ENCODE measurements around the gene SFTPD.
"Not testable (repeated sequence)": the region's sequence is repeated elsewhere in the genome, so short reads cannot be mapped to it uniquely, and the experiment has no call there.

Gene SFTPD

GRCh38 chr10:79925614-79926013 is 23.3 kb downstream of the SFTPD start:
- DNase-seq (ENCODE audit: low spot score) = no peak

DNA sequence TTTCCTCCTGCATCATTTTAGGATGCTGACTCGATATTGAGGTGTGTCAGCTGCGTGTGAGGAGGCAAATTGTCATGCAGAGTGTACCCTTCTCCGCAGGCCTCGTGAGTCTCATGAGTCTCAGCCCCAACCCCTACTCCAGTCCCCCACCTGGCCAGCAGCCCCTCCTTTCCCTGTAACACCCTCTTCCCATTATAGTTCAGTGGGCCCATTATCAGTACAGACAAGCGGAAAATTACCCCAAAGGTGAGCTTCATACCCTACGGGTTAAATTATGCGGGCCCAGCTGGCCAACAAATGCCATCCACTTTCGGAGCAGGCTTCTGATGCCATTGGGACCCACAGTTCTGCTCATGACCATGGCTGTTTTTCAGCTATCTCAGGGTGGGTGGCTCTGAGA is 25.2 kb downstream of the SFTPD start:
- peak; percentile 1 for DNase-seq (ENCODE audit: low spot score)

- no peak for DNase-seq (ENCODE audit: low spot score)
Measured at GRCh38 chr10:79923145-79923544, 25.8 kb downstream of the SFTPD start.

DNA sequence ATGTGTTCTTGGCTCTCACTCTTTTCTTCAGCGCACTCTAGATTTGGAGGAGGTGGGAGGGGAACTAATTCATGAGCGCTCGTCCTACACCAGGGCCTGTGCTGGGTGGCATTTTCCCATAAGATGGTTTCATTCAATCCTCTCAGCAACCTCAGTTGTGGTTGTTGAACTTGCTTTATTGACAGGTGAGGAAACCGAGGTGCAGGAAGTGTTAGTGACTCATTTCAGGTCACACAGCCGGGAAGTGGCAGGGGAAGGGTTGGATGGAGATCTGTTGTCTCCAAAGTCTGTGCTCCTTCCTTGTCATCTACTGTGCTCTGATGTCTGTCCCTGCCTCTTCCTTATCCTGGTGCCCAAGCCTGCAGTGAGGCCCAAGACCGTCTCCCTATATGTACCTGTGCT is 26.9 kb downstream of the SFTPD start:
- DNase-seq (ENCODE audit: low spot score) = not testable (repeated sequence)

- DNase-seq (ENCODE audit: low spot score) = not testable (repeated sequence)
Measured at GRCh38 chr10:79915838-79916237, 33.1 kb downstream of the SFTPD start.

DNA sequence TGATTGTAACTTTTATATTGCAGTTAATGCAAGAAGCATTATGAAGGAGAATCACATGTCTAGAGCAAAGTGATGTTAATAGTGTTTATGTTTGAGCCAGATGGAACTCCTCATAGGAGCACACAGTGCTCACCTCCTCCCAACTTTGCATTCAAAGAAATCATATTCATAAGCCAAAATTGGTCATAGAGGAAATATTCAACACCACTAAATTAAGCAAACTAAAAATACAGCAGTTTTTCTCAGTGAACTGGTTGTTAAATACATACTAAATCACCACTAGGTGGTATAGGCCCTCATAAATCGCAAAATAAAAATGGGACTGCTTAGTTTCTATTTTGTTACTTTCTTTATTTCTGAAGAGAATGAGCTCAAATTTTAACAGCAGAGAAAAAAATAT is 34.4 kb downstream of the SFTPD start:
- not testable (repeated sequence) for DNase-seq (ENCODE audit: low spot score)

DNA sequence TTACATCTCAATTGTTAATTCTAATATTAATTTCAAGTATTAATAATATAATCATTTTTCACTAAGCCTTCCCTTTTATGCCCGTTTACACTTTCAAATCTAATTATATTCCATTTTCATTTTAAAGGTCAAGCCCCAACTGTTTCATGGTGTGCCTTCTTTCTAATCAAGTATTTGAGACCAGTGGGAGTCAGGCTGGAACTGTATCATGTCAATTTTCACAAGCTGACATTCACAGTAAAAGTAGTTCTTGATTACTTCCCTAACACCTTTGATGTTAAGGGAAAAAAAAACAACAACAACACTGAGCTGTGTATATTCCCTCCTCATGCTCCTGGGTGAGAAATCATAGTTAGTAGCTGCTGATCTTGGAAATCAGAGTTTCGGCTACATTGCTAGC is 38.1 kb downstream of the SFTPD start:
- no peak for DNase-seq (ENCODE audit: low spot score)

GRCh38 chr10:79910344-79910743 is 38.6 kb downstream of the SFTPD start:
- DNase-seq (ENCODE audit: low spot score) = no peak

GRCh38 chr10:79905322-79906314 is 43.3 kb downstream of the SFTPD start:
- DNase-seq (ENCODE audit: low spot score) = no peak

DNA sequence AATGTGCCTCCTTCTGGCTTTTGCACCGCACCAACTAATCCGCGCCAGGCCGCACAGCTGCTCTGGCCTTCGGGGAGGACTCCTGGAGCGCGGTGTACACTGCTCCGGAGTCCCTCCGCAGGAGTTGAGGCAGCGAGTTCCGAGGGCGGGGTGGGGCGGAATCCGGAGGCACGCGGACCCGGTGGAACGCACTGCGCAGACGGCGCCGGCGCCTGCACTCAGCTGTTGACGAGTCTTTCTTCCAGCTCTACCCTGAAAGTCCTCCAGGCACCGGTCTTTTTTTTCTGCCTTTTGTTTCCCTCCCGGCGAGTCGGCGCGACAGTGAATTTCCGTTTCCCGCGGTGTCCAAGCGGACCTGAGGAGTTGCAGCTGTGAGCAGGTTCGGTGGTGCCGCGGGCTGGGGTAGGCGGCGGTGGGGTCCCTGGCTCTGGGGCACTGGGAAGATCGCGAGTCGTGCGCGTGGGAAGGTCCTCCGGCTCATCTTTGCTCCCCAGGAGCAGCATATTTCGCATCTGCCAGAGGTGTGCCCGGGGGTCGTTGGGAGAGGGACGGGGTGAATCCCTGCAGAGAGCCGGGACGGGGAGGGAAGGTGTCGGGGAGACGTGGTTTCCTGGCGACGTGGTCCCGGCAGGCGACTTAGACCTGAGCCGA is 44.1 kb downstream of the SFTPD start:
- DNase-seq (ENCODE audit: low spot score) = peak; percentile 84

DNA sequence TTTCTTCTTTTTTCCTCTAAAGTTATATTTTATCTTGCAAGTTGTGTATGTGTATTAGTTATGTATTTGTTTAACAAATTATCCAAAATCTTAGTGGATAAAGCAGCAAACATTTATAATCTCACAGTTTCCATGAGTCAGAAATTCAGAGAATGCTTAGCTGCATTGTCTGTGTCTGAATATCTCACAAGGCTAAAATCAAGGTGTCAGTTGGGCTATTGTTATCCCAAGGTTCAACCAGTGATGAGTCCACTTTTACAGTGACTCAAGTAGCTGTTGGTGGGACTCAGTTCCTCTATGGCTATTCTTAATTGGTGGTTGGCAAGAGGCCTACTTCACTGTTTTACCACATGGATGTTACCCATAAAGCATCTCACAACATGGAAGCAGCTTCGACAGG is 47.3 kb downstream of the SFTPD start:
- not testable (repeated sequence) for DNase-seq (ENCODE audit: low spot score)

DNA sequence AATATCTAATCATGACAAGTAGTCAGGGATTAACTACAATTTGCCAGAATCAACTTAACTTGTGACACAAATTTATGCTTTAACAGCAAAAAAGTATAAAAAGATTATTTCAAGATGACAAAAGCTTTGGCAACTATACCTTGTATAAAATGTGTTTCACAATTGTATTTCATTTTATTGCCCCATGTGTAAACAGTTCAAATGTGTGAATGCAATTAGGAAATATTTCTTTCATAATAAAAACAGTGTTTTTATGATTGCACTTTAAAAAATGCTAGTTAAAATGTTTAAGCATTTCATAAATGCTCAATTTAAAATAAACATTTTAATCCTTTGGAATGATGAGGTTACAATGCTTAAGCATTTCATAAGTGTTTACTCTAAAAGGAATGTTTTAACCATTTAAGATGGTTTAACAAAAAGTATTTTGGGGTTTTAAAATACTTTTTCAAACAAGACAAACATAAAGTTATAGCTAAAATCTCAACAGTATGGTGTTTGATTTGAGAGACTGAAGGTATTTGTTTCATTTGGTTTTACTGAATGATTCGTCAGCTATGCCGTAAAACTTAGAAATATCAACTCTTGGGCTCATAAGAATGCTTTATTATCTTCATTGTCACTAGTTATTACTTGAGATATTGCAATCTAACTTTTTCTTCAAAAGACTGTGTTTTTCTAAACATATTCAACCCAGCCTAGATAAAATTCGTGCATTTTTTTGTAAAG is 50.1 kb downstream of the SFTPD start:
- no peak for DNase-seq (ENCODE audit: low spot score)

DNA sequence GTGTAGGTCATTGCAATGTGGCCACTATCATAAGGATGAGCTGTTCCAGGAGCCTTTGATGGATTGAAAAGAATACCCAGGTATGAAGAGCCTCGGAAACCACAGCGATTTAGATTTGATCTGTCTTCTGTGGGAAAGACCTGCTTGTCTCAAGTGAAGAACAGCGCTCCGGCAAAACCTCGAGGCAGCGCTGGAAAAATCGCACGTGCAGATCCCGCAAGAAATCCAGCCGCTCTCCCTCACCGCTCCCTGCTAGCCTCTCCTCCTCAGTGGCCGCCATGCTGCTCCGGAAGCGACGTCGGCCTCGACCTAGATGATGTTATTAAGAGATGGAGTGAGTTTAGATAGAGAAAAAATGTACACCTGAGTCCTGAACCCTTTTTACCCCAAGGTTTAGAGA is 56.0 kb downstream of the SFTPD start:
- not testable (repeated sequence) for DNase-seq (ENCODE audit: low spot score)

DNA sequence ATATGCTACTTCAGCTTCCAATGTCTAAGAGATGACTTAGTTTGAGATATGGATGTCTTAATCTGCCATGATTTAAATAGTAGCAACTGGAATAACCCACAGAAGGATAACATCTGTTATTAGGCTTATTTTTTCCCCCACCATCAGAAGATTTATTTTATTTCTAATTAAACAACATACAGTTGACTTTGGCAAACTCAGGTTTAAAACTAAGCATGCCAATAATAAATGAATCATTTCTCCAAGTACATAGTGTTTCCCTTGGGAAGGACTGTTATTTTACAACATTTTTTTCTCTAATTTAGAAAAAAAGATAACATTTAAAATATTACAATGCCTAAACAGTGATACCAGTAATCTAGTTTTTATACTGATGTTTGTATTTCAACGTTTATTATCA is 58.4 kb downstream of the SFTPD start:
- DNase-seq (ENCODE audit: low spot score) = no peak

DNA sequence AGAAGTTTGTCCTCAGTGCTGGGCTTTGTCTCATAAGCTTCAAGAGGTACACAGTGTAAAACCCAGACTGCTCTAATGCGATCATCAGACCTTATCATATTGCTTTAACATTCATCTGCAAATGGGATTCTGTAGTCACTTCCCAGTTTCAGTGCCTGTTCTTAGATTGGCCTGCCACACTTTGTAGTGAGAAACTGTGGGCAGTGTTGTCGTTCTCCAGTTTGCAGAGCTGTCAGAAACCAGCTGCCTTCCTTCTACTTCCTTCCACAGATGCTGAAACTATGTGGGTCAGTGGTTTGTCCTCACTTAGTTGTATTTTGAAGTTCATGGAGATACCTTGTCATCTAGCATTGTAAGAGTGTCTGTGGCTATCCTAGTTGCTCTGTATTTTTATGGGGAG is 59.9 kb downstream of the SFTPD start:
- not testable (repeated sequence) for DNase-seq (ENCODE audit: low spot score)

Data from AG20443 (cell line).